ENCODE data around the gene WNT10A.
"Not testable (repeated sequence)": the region's sequence is repeated elsewhere in the genome, so short reads cannot be mapped to it uniquely, and the experiment has no call there.

Gene WNT10A

DNA sequence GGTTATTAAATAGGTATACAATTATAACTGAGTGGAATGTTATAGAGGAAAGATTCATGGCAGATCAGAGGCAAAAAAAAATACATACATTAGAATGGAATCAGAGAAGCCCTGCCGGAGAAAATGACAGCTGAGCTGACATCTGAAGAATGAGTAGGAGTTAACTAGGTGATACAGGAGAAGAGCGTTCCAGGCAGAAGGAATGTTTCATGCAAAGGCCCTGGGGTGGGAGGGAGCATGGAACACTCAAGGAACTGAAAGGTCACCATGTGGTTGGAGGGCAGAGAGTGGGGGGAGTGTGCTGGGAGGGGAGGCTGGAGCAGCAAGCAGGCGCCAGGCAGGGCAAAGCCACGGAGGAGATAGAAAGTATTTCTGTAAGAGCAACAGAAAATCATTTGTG, 47.2 kb downstream of the WNT10A start:
- no peak for DNase-seq (ENCODE audit: low read depth in 1 of 2, low spot score in 1 of 2)

DNA sequence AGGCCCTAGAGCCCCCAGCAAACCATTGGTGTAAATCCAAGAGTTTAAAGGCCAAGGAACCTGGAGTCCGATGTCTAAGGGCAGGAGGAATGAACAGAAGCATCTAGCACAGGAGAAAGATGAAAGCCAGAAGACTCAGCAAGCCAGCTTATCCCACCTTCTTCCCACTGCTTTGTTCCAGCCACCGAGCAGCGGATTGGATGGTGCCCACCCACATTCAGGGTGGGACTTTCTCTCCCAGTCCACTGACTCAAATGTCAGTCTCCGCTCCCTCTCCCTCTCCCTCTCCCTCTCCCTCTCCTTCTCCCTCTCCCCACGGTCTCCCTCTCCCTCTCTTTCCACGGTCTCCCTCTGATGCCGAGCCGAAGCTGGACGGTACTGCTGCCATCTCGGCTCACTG, 49.8 kb downstream of the WNT10A start:
- not testable (repeated sequence) for DNase-seq (ENCODE audit: low read depth in 1 of 2, low spot score in 1 of 2)

GRCh38 chr2:218931751-218932150, 51.1 kb downstream of the WNT10A start:
- DNase-seq (ENCODE audit: low read depth in 1 of 2, low spot score in 1 of 2): not testable (repeated sequence)
